Right cardiac atrium (tissue), 5 donors: ENCODE results near the gene UVRAG. TPM values are rescaled to one million over a fixed set of nuclear protein-coding genes. Genes with fewer than 3 reads are reported as not detected.
A peak's percentile ranks its signal among the peaks of the same experiment; 100 is the strongest.

Experiments used
- ATAC-seq, 2 donors: fragments of 200-7000 bp; cut with Tn5 transposase; one replicate each; pipeline versions ENCODE4 v1.8.0 to v1.9.1; 2020; ENCODE audit warnings: moderate library complexity in 2 of 2, mild to moderate bottlenecking in 1 of 2
- DNase-seq, 3 donors: peaks; one replicate each; pipeline ENCODE4 v3.0.0-alpha.2; 2020
- H3K27ac ChIP-seq: one replicate; pipeline ENCODE4 v1.5.1; 2013; ENCODE audit warnings: mild to moderate bottlenecking, low read length, control low read depth, moderate library complexity
- H3K27me3 ChIP-seq: one replicate; pipeline ENCODE4 v1.6.1; 2013; ENCODE audit not compliant: control insufficient read depth, insufficient read depth
- H3K4me1 ChIP-seq: one replicate; pipeline ENCODE4 v1.6.1; 2013; ENCODE audit warnings: low read length; ENCODE audit not compliant: control insufficient read depth, insufficient read depth
- H3K4me3 ChIP-seq: one replicate; pipeline ENCODE4 v1.5.1; 2013; ENCODE audit warnings: low read length, control low read depth
- H3K9me3 ChIP-seq: one replicate; pipeline ENCODE4 v1.6.1; 2013; ENCODE audit warnings: low read length; ENCODE audit not compliant: control insufficient read depth
- WGBS: extraction: QIAGEN DNeasy Blood & Tissue Kit; methylation state at CpG from one replicate; pipeline ENCODE4 v1.1.7; 2013; 5-methylcytosine and 5-hydroxymethylcytosine counted together
- intact Hi-C, 4 donors: fragments of 100-400 bp; cut with DNase I; formaldehyde crosslinking; loops; one replicate each; pipeline versions ENCODE4 v1.11.0 to v1.14.0; 2022 to 2023
- polyA plus RNA-seq: library from polyadenylated mRNA; stranded (reverse); fragments of 200-250 nt; gene quantifications from one replicate; pipeline ENCODE4 v1.2.3, GENCODE V29; 2013
- total RNA-seq, 4 donors: library from RNA; stranded (reverse); fragmentation: NEBNext Ultra II Directional; extraction: Animal tissue kit (Norgen Biotek cat#: 25700); gene quantifications; one replicate each; pipeline ENCODE4 v1.2.1, GENCODE V29; 2021
- donor health status: healthy with polysubstance abuse.
- donor health status: DM: no; HTN: yes; CAD: no.
- donor health status: DM: no; HTN: no; CAD: no.
- donor health status: DM: no; HTN: yes; CAD: no; lungs with severe emphysema.
- donor health status: DM: yes; HTN: yes; CAD: no.

UVRAG gene
- total and polyA plus RNA-seq, 5 donors = 5.5 to 18.5 (median 13.9) TPM

DNA sequence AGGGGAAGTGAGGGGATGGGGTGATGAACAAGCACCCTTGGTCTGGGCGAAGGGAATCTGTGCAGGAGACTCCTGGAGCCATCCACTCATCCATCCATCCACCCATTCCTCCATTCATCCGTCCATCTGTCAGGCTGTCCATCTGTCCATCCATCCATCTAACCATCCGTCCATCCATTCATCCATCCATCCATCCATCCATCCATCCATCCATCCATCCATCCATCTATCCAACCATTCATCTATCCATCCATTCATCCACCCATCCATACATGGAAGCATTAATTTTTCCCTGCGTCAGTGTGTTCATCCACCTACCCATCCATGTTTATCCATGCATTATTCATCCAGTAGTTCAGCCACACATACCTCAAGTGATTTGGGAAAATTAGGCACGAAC, 359.3 kb downstream of the UVRAG start:
- intact Hi-C loops = no loop called here
- WGBS = 94% methylated on average over 5 of the region's 5 CpGs
- Histone ChIP-seq H3K9me3 (no peaks in the 10 kb centered on the region), H3K4me1 (no peaks in the 10 kb centered on the region), H3K27me3 (no peaks in the 10 kb centered on the region), H3K4me3 (no peak overlapping the region), H3K27ac (no peak overlapping the region)
- ATAC-seq (no peak), DNase-seq (no peak)

DNA sequence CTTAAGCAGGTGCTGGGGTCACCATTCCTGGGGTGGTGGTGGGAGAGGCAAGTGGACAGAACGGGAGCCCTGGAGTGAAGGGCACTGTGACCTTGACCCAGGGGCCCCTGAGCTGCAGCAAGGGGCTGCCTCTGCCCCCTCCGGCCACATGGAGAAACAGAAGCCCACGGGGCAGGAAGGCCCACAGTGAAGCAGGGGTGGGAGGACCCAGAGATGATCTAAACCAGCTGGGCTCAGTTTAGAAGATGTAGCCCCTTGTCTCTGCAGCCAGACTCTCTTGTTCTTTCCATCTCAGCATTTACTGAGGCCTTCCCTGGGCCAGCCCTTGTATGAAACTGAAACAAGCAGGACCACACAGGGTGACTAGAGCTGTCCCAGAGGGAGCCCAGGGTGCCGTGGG, 360.8 kb downstream of the UVRAG start:
- Histone ChIP-seq H3K27me3 (no peaks in the 10 kb centered on the region), H3K4me3 (no peak overlapping the region), H3K27ac (no peak overlapping the region), H3K9me3 (no peaks in the 10 kb centered on the region), H3K4me1 (no peaks in the 10 kb centered on the region)
- intact Hi-C loops = no loop called here
- WGBS = 77% methylated on average over 4 of the region's 4 CpGs
- ATAC-seq (no peak), DNase-seq (no peak)

DNA sequence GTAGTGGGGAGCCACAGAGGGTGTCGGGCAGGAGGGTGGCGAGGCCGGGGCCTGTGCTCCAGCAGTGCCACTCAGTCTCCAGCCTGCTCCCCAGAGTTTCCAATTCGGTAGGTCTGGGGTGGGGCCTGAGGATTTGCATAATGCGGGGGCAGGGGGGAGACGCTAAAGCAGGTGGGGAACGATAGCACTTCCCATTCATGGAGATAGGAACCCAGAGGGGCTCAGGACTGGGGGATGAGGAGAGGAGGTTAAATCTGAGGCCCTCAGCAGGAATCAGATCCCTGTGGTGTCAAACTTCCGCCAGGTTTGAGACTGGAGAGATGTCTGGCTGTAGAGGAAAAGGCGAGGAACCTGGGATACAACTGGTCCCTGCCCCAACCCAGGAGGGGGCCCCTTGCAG, 361.5 kb downstream of the UVRAG start:
- H3K27me3 ChIP-seq = no peaks in the 10 kb centered on the region
- no peak overlapping the region for H3K4me3 ChIP-seq
- 93% methylated on average over 9 of the region's 9 CpGs for WGBS
- DNase-seq = no peak
- intact Hi-C loops = no loop called here
- H3K27ac ChIP-seq = no peak overlapping the region
- H3K4me1 ChIP-seq = no peaks in the 10 kb centered on the region
- no peak for ATAC-seq
- H3K9me3 ChIP-seq = no peaks in the 10 kb centered on the region

DNA sequence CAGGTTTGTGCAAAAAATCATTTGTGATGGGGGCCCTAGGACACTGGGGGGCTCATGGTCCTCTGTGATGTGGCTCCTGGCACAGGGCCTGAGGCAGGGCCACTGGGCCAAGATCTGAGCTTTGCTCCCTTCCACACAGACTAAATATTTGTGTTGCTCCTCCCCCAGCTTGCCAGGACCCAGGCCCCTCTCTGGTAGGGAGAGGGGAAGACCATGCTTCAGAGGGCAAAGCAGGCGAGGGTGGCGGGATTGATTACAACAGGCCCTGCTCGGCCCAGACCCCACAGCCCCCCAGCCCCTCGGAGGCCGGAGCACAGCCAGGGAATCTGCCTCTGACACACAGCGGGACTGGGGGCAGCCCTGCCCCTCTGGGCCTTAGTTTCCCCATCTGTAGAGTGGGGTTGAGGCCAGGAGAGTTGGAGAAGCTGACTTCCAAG, 362.3 kb downstream of the UVRAG start:
- DNase-seq = no peak
- Histone ChIP-seq H3K4me3 (no peak overlapping the region), H3K27ac (no peak overlapping the region), H3K27me3 (no peaks in the 10 kb centered on the region), H3K4me1 (no peaks in the 10 kb centered on the region), H3K9me3 (no peaks in the 10 kb centered on the region)
- intact Hi-C loops = no loop called here
- 96% methylated on average over 6 of the region's 6 CpGs for WGBS
- ATAC-seq = no peak

DNA sequence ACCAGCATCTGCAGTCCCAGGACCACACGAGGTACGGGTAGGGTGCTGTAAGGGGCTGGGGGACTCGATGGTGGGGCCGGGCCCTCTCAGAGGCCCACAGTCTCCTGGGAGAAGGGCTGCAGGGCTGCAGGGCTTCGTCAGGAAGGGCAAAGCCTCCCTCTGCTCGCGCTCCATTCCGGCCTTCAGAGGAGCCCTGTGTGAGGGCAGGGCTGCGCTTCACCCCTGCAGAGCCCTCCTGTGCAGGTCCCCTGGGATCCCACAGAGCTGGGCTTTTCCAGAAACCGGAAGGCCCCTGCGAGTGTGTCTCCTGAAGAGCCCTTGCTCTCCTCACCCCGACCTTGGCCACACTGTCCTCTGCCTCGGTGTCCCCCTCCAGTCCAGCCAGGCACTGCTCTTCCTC, 364.1 kb downstream of the UVRAG start:
- ATAC-seq = no peak
- H3K4me3 ChIP-seq = no peak overlapping the region
- no peaks in the 10 kb centered on the region for H3K4me1 ChIP-seq
- no peaks in the 10 kb centered on the region for H3K27me3 ChIP-seq
- intact Hi-C loops = no loop called here
- DNase-seq = no peak
- 82% methylated on average over 13 of the region's 13 CpGs for WGBS
- no peak overlapping the region for H3K27ac ChIP-seq
- H3K9me3 ChIP-seq = no peaks in the 10 kb centered on the region

DNA sequence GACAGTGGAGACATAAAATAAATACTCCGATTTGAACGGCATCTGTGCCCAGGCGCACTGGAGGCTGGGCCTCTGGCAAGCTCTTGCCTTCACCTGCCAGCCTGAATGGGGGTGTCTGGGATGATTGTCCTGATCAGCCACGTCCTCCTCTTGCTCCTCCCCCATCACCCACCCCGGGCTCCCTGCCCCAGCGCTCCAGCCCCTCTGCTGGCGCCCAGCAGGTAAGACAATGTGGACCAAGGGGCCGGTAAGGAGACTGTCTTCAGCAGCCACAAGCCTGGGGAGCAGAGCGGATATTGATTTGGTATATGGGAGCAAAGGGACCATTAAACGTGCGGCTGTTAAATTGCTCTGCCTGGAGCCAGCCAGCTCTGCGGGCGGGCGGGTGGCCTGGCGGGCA, 366.4 kb downstream of the UVRAG start:
- WGBS = 93% methylated on average over 15 of the region's 15 CpGs

DNA sequence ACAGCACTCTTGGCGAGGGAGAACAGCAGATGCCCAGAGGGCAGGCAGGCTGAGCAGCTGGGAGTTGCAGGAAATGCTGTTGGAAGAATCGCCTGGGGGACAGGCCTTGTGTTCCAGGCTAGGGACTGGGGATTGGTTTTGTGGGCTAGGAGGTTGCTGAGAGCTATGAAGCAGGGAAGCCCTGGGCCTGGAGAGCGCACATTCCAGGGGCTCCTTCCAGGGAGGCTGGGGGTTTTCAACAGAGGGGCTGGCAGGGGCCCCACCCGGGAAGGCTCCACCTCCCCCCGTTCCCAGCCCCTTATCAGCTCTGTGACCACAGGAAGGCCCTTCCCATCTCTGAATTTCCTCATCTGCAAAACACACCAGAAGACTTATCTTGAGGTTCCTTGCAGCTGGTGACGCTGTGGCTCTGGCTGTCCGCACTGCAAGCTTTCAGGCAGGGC, 369.6 kb downstream of the UVRAG start:
- peaks cover 8% of the 10 kb centered on the region for H3K4me1 ChIP-seq
- peak overlapping the region; percentile 32 for H3K27ac ChIP-seq
- intact Hi-C loops = no loop called here
- DNase-seq (peak; percentile 58 to 79 (median 76)), ATAC-seq (peak; percentile 52 to 80)
- H3K27me3 ChIP-seq = no peaks in the 10 kb centered on the region
- no peak overlapping the region for H3K4me3 ChIP-seq
- no peaks in the 10 kb centered on the region for H3K9me3 ChIP-seq
- WGBS = 36% methylated on average over 7 of the region's 7 CpGs

More for the DNA sequence above, 366.4 kb downstream of the UVRAG start:
- no peak for ATAC-seq
- intact Hi-C loops = no loop called here
- Histone ChIP-seq H3K4me1 (peaks cover 6% of the 10 kb centered on the region), H3K27me3 (no peaks in the 10 kb centered on the region), H3K27ac (no peak overlapping the region), H3K4me3 (no peak overlapping the region), H3K9me3 (no peaks in the 10 kb centered on the region)
- DNase-seq = no peak

DNA sequence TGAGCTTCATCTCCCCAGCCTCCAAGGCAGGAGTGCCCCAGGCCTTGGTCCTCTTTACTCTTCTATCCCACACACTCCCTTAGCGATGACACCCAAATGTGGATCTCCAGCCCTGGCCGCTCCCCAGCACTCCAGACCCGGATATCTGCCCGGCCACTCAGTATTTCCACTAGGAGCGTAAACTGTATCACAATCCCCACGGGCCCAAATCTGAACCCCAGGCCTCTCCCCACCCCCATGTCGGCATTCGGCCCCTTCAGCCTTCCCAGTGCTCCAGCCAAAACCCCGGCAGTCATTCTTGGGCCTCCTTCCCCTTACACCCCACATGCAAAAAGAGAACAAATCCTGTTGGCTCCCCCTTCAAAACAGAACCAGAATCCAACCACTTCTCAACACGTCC, 370.5 kb downstream of the UVRAG start:
- ATAC-seq (peak; percentile 53 to 69), DNase-seq (peak; percentile 72 to 88 (median 87))
- Histone ChIP-seq H3K9me3 (no peaks in the 10 kb centered on the region), H3K27ac (peak overlapping the region; percentile 54), H3K4me3 (no peak overlapping the region), H3K4me1 (peaks cover 8% of the 10 kb centered on the region), H3K27me3 (no peaks in the 10 kb centered on the region)
- WGBS = 49% methylated on average over 10 of the region's 10 CpGs
- intact Hi-C loops = no loop called here

DNA sequence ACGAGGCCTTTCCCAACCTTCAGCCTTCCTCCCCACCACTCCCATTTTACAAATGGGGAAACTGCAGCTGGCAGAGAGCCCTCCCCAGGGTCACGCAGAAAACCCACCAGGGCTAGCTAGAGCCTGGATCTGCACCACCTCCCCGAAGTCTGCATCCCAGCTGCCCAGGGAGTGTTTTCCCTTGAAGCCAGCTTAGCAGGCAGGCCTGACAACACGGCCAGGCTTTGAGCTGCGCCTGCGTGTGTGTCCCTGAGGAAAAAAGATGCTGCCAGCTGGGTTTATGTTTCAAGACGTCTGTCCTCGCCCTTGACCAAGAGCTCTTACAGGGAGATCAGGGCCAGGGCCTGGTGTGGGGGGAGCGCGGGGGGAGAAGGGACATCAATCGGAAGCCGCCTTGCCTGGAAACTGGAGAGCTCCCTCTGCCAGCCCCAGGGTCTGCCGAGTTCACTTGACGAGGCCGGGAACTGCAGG, 371.0 kb downstream of the UVRAG start:
- intact Hi-C loops = no loop called here
- WGBS = 28% methylated on average over 15 of the region's 15 CpGs
- DNase-seq (peak; percentile 78 to 91 (median 91)), ATAC-seq (peak; percentile 50 to 60)
- Histone ChIP-seq H3K4me3 (no peak overlapping the region), H3K27me3 (no peaks in the 10 kb centered on the region), H3K9me3 (no peaks in the 10 kb centered on the region), H3K4me1 (peaks cover 8% of the 10 kb centered on the region), H3K27ac (peak overlapping the region; percentile 54)

DNA sequence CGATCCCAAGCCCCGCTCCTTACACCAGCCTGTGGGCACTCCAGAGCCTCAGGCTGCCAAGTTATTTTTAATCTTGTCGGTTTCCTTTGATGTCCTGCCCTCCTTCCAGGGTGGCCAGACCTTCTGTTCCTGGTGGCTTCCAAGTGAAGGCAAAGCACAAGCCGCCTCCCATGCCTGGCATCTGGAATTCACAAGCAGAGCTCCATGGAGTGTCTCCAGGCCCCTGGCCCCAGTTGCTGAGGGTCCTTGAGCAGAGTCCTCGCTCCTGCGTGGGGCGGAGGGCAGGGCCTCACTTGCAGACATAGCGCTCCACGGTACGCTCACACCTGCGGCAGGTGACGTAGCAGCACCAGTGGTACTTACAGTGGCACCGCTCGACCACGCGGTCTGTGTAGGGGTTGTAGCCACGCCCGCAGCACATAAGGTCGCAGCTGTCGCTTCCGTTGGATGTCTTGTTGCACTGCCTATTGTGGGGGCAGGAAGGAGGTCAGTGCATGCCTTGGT, 371.8 kb downstream of the UVRAG start:
- intact Hi-C loops = no loop called here
- ATAC-seq (peak in 1 of 2 donors; percentile 6), DNase-seq (peak in 2 of 3 donors; percentile 69 to 72)
- no peak overlapping the region for H3K27ac ChIP-seq
- WGBS = 77% methylated on average over 21 of the region's 21 CpGs
- peaks cover 8% of the 10 kb centered on the region for H3K4me1 ChIP-seq
- no peaks in the 10 kb centered on the region for H3K9me3 ChIP-seq
- H3K27me3 ChIP-seq = no peaks in the 10 kb centered on the region
- H3K4me3 ChIP-seq = no peak overlapping the region

DNA sequence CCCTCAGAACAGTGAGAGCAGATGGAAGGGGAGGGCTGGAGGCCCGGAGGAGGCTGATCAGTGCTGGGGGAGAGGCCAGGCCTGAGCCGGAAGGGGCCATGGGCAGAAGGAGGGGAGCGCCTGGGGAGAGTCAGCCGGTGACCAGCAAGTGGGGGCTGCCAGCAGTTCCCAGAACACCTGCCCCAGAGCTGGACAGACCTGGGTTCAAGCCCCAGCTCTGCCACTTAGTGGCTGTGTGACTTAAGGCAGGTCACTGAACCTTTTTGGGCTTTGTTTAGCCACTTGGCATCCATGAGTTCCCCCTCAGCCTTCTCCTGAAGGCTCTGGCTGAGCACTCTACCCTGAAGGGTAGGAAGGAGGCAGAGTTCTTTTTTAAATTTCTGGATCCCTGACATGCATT, 373.9 kb downstream of the UVRAG start:
- ATAC-seq = no peak

DNA sequence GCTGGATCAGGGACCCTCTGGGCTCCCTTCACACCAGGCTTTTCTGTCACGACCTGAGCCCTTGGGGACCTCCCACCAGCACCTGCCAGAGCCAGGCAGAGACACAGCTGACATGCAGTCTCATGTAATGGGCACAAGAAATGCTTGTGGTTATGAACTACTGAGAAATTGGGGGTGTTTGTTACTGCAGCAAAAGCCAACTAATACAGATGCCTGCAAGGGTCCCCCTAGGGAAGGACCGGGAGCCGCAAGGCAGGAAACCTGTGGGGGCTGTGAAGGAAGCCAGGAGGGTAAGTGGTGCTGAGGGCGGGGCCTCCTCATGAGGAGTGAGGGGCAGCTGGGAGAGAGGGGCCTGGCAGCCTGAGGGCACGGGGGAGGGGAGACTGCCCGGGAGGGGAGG, 374.7 kb downstream of the UVRAG start:
- no peak overlapping the region for H3K27ac ChIP-seq
- no peaks in the 10 kb centered on the region for H3K9me3 ChIP-seq
- no peak for ATAC-seq
- WGBS = 75% methylated on average over 6 of the region's 6 CpGs
- intact Hi-C loops = no loop called here
- H3K27me3 ChIP-seq = no peaks in the 10 kb centered on the region
- no peak for DNase-seq
- no peak overlapping the region for H3K4me3 ChIP-seq
- peaks cover 6% of the 10 kb centered on the region for H3K4me1 ChIP-seq

More for the DNA sequence above, 373.9 kb downstream of the UVRAG start:
- Histone ChIP-seq H3K27me3 (no peaks in the 10 kb centered on the region), H3K9me3 (no peaks in the 10 kb centered on the region), H3K4me1 (peaks cover 8% of the 10 kb centered on the region), H3K4me3 (no peak overlapping the region), H3K27ac (no peak overlapping the region)
- WGBS = 95% methylated on average over 4 of the region's 4 CpGs
- DNase-seq = no peak
- intact Hi-C loops = no loop called here
